ENCODE data around the gene BBS9. TPM values are rescaled to one million over a fixed set of nuclear protein-coding genes. Genes with fewer than 3 reads are reported as not detected.
A peak's percentile ranks its signal among the peaks of the same experiment; 100 is the strongest.

The BBS9 gene
- total and polyA plus RNA-seq, 2 donors from 2014 or later = 9.0 to 23.4 TPM

DNA sequence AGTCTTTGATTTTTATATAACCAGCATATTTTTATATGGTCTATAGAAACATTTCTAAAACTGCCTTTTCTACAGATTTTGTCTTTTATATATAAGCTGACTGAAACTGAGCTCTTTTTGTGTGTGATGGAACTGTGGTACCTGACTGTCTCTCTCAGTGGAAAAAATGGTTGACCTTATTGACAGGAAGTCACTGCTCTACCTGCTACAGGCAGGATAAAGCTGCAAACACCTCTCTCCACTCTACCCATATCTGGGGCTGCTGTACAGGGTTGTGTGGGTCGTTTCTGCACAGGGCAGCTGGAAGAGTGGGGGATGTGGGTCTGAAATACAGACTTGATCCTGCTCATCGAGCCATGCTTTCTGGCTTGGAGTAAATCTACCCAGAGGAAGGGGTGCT is 48.5 kb downstream of the BBS9 start:
- H3K27ac ChIP-seq (ENCODE audit: low read depth in 2 of 2, low read length in 2 of 2) = no peak overlapping the region

DNA sequence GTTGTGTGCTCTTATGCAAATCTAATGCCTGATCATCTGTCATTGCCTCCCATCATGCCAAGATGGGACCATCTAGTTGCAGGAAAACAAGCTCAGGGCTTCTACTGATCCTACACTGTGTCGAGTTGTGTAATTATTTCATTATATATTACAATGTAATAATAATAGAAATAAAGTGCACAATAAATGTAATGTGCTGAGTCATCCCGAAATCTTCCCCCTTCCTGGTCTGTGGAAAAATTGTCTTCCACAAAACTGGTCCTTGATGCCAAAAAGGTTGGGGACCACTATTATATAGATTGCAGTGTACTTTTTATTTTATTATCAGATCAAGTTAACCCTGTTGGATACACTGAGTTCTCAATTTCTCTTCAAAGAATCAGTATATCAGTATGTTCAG is 50.2 kb downstream of the BBS9 start:
- Histone ChIP-seq H3K27me3 (ENCODE audit: control insufficient read depth, insufficient read depth, low read length) (no peaks in the 10 kb centered on the region), H3K27ac (ENCODE audit: low read depth in 2 of 2, low read length in 2 of 2) (no peak overlapping the region), H3K9me3 (ENCODE audit: control insufficient read depth in 2 of 3, insufficient read depth in 1 of 3, low read length in 3 of 3) (no peaks in the 10 kb centered on the region), H3K4me3 (ENCODE audit: low read length in 3 of 3) (no peak overlapping the region), H3K36me3 (ENCODE audit: control insufficient read depth in 2 of 3, insufficient read depth in 3 of 3, low read length in 3 of 3) (peaks cover 0 to 2% (median 0%) of the 10 kb centered on the region in 3 donors), H3K9ac (ENCODE audit: low read length in 3 of 3) (no peak overlapping the region), H3K4me1 (ENCODE audit: control insufficient read depth in 2 of 3, insufficient read depth in 2 of 3, low read depth in 1 of 3, low read length in 3 of 3) (no peaks in the 10 kb centered on the region)
- DNase-seq = no peak
- no peak for TF ChIP-seq CTCF (IDR thresholded peaks at IDR 0.05; ENCODE audit: borderline replicate concordance, extremely low read depth, insufficient read depth)
- FAIRE-seq = no peak
- intact Hi-C loops (cut with DNase I) = no loop called here

More for the DNA sequence above, 48.5 kb downstream of the BBS9 start:
- FAIRE-seq (no peak), DNase-seq (no peak)
- peaks cover 0 to 9% (median 0%) of the 10 kb centered on the region in 3 donors for H3K9me3 ChIP-seq (ENCODE audit: control insufficient read depth in 2 of 3, insufficient read depth in 1 of 3, low read length in 3 of 3)
- H3K36me3 ChIP-seq (ENCODE audit: control insufficient read depth in 2 of 3, insufficient read depth in 3 of 3, low read length in 3 of 3) = peaks cover 0 to 2% (median 0%) of the 10 kb centered on the region in 3 donors
- H3K9ac ChIP-seq (ENCODE audit: low read length in 3 of 3) = no peak overlapping the region
- no peak for TF ChIP-seq CTCF (IDR thresholded peaks at IDR 0.05; ENCODE audit: borderline replicate concordance, extremely low read depth, insufficient read depth)
- H3K4me3 ChIP-seq (ENCODE audit: low read length in 3 of 3) = no peak overlapping the region
- no peaks in the 10 kb centered on the region for H3K4me1 ChIP-seq (ENCODE audit: control insufficient read depth in 2 of 3, insufficient read depth in 2 of 3, low read depth in 1 of 3, low read length in 3 of 3)
- H3K27me3 ChIP-seq (ENCODE audit: control insufficient read depth, insufficient read depth, low read length) = no peaks in the 10 kb centered on the region
- intact Hi-C loops (cut with DNase I) = no loop called here

- FAIRE-seq = no peak
Measured at GRCh38 chr7:33183504-33183903, 54.1 kb downstream of the BBS9 start.

More at GRCh38 chr7:33183504-33183903, 54.1 kb downstream of the BBS9 start:
- TF ChIP-seq CTCF (IDR thresholded peaks at IDR 0.05; ENCODE audit: borderline replicate concordance, extremely low read depth, insufficient read depth) = no peak
- Histone ChIP-seq H3K9ac (ENCODE audit: low read length in 3 of 3) (no peak overlapping the region), H3K27ac (ENCODE audit: low read depth in 2 of 2, low read length in 2 of 2) (no peak overlapping the region), H3K9me3 (ENCODE audit: control insufficient read depth in 2 of 3, insufficient read depth in 1 of 3, low read length in 3 of 3) (no peaks in the 10 kb centered on the region), H3K4me1 (ENCODE audit: control insufficient read depth in 2 of 3, insufficient read depth in 2 of 3, low read depth in 1 of 3, low read length in 3 of 3) (no peaks in the 10 kb centered on the region), H3K27me3 (ENCODE audit: control insufficient read depth, insufficient read depth, low read length) (no peaks in the 10 kb centered on the region), H3K36me3 (ENCODE audit: control insufficient read depth in 2 of 3, insufficient read depth in 3 of 3, low read length in 3 of 3) (no peaks in the 10 kb centered on the region), H3K4me3 (ENCODE audit: low read length in 3 of 3) (no peak overlapping the region)
- DNase-seq = peak in 2 of 5 donors; percentile 3 to 6
- intact Hi-C loops (cut with DNase I) = no loop called here

All from kidney (tissue), 14 donors.